Measurements from ENCODE around the gene DACT2.
"Not testable (repeated sequence)": the region's sequence is repeated elsewhere in the genome, so short reads cannot be mapped to it uniquely, and the experiment has no call there.

The DACT2 gene

DNA sequence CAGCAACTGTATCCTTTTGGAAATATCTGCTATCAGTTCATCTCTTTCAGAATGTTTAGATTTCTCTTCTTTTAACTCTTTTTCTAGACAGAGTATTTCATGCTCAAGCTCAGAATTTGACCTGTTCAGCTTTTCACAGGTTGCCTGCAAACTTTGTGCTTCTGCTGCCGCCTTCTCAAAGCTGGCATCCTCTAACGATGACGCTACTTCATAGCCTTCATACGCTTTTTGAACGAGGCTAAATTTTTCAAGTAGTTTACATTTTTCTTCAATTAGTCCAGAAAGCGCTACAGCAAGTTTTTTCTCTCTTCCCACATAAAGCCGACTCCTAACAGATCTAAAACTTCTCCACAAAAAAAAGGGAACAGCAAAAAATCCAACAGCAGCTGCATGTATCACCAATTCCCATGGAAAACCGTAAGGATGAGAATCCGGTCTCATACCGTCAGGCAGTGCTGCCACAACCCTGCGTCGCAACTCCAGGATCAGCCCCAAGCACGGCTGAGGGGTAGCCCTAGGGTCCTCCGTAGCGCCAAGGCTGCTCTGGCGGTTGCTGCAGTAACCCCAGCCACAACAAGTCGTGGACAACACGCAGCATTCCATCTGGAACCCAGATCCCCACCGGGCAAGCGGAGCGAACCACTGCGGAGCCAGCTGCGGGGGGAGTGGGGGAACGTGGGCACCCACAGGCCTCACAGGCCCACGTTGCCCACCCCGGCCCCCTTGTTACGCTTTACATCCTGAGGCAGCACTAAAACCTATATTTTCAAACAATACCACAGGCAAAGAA is 30.6 kb downstream of the DACT2 start:
- ChIA-PET CTCF (no interaction called here), POLR2A (no interaction called here)
- DNase-seq (ENCODE audit: extremely low spot score) = no peak
- TF ChIP-seq BHLHE40 (IDR thresholded peaks at IDR 0.05; ENCODE audit: borderline replicate concordance) = no peak
- no peak for TF ChIP-seq SP1 (IDR thresholded peaks at IDR 0.05)
- TF ChIP-seq FOXA1 (IDR thresholded peaks at IDR 0.05) = no peak
- TF ChIP-seq CTBP1 (IDR thresholded peaks at IDR 0.05; ENCODE audit: borderline replicate concordance) = no peak
- TF ChIP-seq L3MBTL2 (conservative IDR thresholded peaks at IDR 0.05) = no peak
- no peak for TF ChIP-seq ZNF384 (IDR thresholded peaks at IDR 0.05)
- no peak for TF ChIP-seq FOXM1 (IDR thresholded peaks at IDR 0.05; ENCODE audit: borderline replicate concordance)
- TF ChIP-seq SUZ12 (IDR thresholded peaks at IDR 0.05) = no peak
- TF ChIP-seq LEF1 (IDR thresholded peaks at IDR 0.05; ENCODE audit: borderline replicate concordance) = no peak
- TF ChIP-seq, protein P1, sequence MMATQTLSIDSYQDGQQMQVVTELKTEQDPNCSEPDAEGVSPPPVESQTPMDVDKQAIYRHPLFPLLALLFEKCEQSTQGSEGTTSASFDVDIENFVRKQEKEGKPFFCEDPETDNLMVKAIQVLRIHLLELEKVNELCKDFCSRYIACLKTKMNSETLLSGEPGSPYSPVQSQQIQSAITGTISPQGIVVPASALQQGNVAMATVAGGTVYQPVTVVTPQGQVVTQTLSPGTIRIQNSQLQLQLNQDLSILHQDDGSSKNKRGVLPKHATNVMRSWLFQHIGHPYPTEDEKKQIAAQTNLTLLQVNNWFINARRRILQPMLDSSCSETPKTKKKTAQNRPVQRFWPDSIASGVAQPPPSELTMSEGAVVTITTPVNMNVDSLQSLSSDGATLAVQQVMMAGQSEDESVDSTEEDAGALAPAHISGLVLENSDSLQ (IDR thresholded peaks at IDR 0.05) = no peak
- TF ChIP-seq ELF4 (IDR thresholded peaks at IDR 0.05) = no peak
- no peak for TF ChIP-seq FOXK2 (IDR thresholded peaks at IDR 0.05)
- TF ChIP-seq NFRKB (IDR thresholded peaks at IDR 0.05) = no peak
- TF ChIP-seq HDGF (IDR thresholded peaks at IDR 0.05; ENCODE audit: borderline replicate concordance) = no peak
- TF ChIP-seq TARDBP (IDR thresholded peaks at IDR 0.05) = no peak
- TF ChIP-seq ARNT (IDR thresholded peaks at IDR 0.05) = no peak

DNA sequence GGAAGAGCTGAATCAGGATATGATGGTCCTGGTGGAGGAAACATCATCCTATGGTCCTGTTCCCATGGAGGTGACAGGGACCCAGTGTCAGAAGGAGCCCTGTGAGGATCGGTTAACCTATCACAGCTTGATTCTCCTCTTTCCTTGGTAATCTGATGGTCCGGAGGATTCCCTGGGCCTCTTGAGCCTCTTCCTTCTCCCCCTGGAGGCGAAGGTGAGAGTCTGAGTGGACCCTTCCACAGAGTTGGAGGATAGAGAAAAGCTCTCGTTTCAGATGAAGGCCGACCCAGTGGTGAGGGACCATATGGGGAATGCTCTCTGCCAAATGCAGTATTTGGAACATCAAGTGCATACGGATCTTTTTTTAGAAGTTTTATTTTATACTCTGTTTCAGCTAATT is 32.1 kb downstream of the DACT2 start:
- DNase-seq (ENCODE audit: extremely low spot score); CTCF ChIA-PET; POLR2A ChIA-PET: not testable (repeated sequence)

- POLR2A ChIA-PET; DNase-seq (ENCODE audit: extremely low spot score); CTCF ChIA-PET: not testable (repeated sequence)
Measured at GRCh38 chr6:168286771-168287446, 32.7 kb downstream of the DACT2 start.

- TF ChIP-seq SUZ12 (IDR thresholded peaks at IDR 0.05) = no peak
- no peak for TF ChIP-seq SP1 (IDR thresholded peaks at IDR 0.05)
- TF ChIP-seq ZNF384 (IDR thresholded peaks at IDR 0.05) = no peak
- TF ChIP-seq FOXK2 (IDR thresholded peaks at IDR 0.05) = no peak
- no peak for TF ChIP-seq ELF4 (IDR thresholded peaks at IDR 0.05)
- no peak for TF ChIP-seq NFRKB (IDR thresholded peaks at IDR 0.05)
- no peak for TF ChIP-seq ARNT (IDR thresholded peaks at IDR 0.05)
- no peak for TF ChIP-seq CTBP1 (IDR thresholded peaks at IDR 0.05; ENCODE audit: borderline replicate concordance)
- no peak for TF ChIP-seq HDGF (IDR thresholded peaks at IDR 0.05; ENCODE audit: borderline replicate concordance)
- no peak for TF ChIP-seq FOXM1 (IDR thresholded peaks at IDR 0.05; ENCODE audit: borderline replicate concordance)
- no peak for TF ChIP-seq L3MBTL2 (conservative IDR thresholded peaks at IDR 0.05)
- TF ChIP-seq, protein P1 (IDR thresholded peaks at IDR 0.05) = no peak
- TF ChIP-seq TARDBP (IDR thresholded peaks at IDR 0.05) = no peak
- TF ChIP-seq BHLHE40 (IDR thresholded peaks at IDR 0.05; ENCODE audit: borderline replicate concordance) = no peak
- TF ChIP-seq LEF1 (IDR thresholded peaks at IDR 0.05; ENCODE audit: borderline replicate concordance) = no peak
- no peak for TF ChIP-seq FOXA1 (IDR thresholded peaks at IDR 0.05)
- DNase-seq (ENCODE audit: extremely low spot score) = no peak
- POLR2A ChIA-PET = no interaction called here
- CTCF ChIA-PET = no interaction called here
Measured at GRCh38 chr6:168286116-168286515, 33.5 kb downstream of the DACT2 start.

- no peak for TF ChIP-seq FOXM1 (IDR thresholded peaks at IDR 0.05; ENCODE audit: borderline replicate concordance)
- TF ChIP-seq BHLHE40 (IDR thresholded peaks at IDR 0.05; ENCODE audit: borderline replicate concordance) = no peak
- TF ChIP-seq NFRKB (IDR thresholded peaks at IDR 0.05) = no peak
- TF ChIP-seq, protein P1 (IDR thresholded peaks at IDR 0.05) = no peak
- TF ChIP-seq FOXA1 (IDR thresholded peaks at IDR 0.05) = no peak
- no peak for TF ChIP-seq ZNF384 (IDR thresholded peaks at IDR 0.05)
- TF ChIP-seq TARDBP (IDR thresholded peaks at IDR 0.05) = no peak
- no peak for TF ChIP-seq CTBP1 (IDR thresholded peaks at IDR 0.05; ENCODE audit: borderline replicate concordance)
- TF ChIP-seq L3MBTL2 (conservative IDR thresholded peaks at IDR 0.05) = no peak
- no peak for TF ChIP-seq ELF4 (IDR thresholded peaks at IDR 0.05)
- no peak for TF ChIP-seq HDGF (IDR thresholded peaks at IDR 0.05; ENCODE audit: borderline replicate concordance)
- no peak for DNase-seq (ENCODE audit: extremely low spot score)
- POLR2A ChIA-PET = no interaction called here
- CTCF ChIA-PET = no interaction called here
Measured at GRCh38 chr6:168285456-168285855, 34.1 kb downstream of the DACT2 start.

- no peak for DNase-seq (ENCODE audit: extremely low spot score)
- no peak for TF ChIP-seq HDGF (IDR thresholded peaks at IDR 0.05; ENCODE audit: borderline replicate concordance)
- no peak for TF ChIP-seq FOXK2 (IDR thresholded peaks at IDR 0.05)
- no peak for TF ChIP-seq FOXA1 (IDR thresholded peaks at IDR 0.05)
- TF ChIP-seq, protein P1 (IDR thresholded peaks at IDR 0.05) = no peak
- TF ChIP-seq BHLHE40 (IDR thresholded peaks at IDR 0.05; ENCODE audit: borderline replicate concordance) = no peak
- TF ChIP-seq ELF4 (IDR thresholded peaks at IDR 0.05) = no peak
- no peak for TF ChIP-seq SP1 (IDR thresholded peaks at IDR 0.05)
- no peak for TF ChIP-seq TARDBP (IDR thresholded peaks at IDR 0.05)
- no peak for TF ChIP-seq ZNF384 (IDR thresholded peaks at IDR 0.05)
- POLR2A ChIA-PET = no interaction called here
- CTCF ChIA-PET = no interaction called here
Measured at GRCh38 chr6:168284187-168284586, 35.4 kb downstream of the DACT2 start.
